HG03103 (cell line): ENCODE results near the gene CLCA1.

Experiments
- ATAC-seq: cut with Tn5 transposase; IDR thresholded peaks from one replicate; pipeline ENCODE4 v1.9.1; 2021; ENCODE audit warnings: low read depth; ENCODE audit not compliant: unreplicated experiment

The CLCA1 gene, protein sequence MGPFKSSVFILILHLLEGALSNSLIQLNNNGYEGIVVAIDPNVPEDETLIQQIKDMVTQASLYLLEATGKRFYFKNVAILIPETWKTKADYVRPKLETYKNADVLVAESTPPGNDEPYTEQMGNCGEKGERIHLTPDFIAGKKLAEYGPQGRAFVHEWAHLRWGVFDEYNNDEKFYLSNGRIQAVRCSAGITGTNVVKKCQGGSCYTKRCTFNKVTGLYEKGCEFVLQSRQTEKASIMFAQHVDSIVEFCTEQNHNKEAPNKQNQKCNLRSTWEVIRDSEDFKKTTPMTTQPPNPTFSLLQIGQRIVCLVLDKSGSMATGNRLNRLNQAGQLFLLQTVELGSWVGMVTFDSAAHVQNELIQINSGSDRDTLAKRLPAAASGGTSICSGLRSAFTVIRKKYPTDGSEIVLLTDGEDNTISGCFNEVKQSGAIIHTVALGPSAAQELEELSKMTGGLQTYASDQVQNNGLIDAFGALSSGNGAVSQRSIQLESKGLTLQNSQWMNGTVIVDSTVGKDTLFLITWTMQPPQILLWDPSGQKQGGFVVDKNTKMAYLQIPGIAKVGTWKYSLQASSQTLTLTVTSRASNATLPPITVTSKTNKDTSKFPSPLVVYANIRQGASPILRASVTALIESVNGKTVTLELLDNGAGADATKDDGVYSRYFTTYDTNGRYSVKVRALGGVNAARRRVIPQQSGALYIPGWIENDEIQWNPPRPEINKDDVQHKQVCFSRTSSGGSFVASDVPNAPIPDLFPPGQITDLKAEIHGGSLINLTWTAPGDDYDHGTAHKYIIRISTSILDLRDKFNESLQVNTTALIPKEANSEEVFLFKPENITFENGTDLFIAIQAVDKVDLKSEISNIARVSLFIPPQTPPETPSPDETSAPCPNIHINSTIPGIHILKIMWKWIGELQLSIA

GRCh38 chr1:86468501-86468977 is at the start of gene CLCA1:
TSS of gene CLCA1 (plus strand) at chr1:86468927. CDS start at chr1:86468972, 45 bp downstream.
- no peak for ATAC-seq

- ATAC-seq, result peak; percentile 78
Measured at GRCh38 chr1:86419277-86419903, 49.3 kb upstream of the CLCA1 start.

DNA sequence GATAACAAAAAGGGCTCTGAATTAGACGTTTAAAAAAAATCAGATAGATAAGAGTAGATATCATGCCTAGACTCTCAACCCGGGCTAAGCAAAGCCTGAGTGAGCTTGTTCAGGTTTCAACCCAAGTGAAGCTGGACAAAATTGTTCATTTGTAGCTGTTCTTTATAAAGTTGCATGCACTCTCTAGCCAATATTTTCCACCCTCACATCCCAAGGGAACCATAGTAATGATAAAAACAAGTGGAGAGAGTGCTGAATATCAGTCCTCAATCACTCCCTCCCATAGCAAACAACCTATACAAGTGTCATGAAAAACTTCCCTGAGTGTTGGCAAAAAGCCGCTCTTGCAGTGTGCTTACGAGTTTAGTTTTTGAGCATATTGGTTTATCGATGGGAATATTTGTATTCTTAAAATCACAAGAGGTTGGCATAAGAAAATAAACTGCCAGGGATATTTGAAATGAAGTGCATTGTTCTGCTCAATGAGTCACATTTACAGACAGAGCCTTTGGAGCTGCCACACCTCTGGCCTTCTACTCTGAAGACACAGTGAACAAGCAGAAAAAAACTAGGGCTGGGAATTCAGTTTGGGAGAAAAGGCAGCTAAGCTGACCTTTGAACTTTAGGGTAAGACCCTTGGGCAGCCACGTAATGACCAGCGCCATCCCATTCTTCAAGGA is 47.0 kb upstream of the CLCA1 start:
- ATAC-seq, result no peak

- no peak for ATAC-seq
Measured at GRCh38 chr1:86423473-86423872, 45.3 kb upstream of the CLCA1 start.

DNA sequence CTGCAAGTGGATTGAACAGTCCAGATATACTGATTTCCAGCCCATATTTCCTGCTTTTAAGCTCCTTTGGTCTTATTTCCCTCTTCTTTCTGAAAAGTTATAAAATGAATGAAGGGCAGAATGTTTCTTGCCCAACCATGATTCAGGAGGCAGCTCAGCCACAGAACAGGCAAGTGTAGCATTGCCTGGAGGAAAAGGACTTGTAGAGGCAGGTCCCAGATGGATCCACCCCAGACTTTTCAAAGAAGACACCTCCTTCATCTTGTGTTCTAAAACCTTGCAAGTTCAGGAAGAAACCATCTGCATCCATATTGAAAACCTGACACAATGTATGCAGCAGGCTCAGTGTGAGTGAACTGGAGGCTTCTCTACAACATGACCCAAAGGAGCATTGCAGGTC is 44.9 kb upstream of the CLCA1 start, which contains the start of gene CLCA2:
Gene CLCA2, plus strand, starts transcription at position 299 of the 400 bp plus-strand sequence. Its CDS starts 77 bp downstream, at position 376.
- no peak for ATAC-seq

GRCh38 chr1:86429122-86429725 is 39.5 kb upstream of the CLCA1 start:
- no peak for ATAC-seq

DNA sequence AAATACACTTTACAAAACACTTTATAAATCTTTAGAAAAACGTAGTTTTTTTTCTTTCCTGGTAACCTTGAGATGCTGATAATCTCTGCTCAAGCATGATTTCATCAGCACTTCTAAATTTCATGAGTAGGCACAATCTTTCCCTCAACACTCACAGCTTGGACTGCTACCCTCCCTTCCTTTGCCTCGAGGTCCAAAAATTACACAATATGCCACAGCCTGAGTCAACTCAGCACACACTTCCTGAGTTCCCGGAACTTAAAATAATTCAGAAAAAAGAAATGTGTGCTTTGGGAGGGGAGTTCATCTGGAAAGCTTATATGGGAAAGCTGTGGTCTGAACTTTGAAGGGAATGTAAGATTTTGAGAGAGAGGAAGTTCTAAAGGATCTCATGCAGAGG is 38.9 kb upstream of the CLCA1 start:
- no peak for ATAC-seq

- no peak for ATAC-seq
Measured at GRCh38 chr1:86430376-86430775, 38.4 kb upstream of the CLCA1 start.

- no peak for ATAC-seq
Measured at GRCh38 chr1:86434059-86434458, 34.7 kb upstream of the CLCA1 start.

DNA sequence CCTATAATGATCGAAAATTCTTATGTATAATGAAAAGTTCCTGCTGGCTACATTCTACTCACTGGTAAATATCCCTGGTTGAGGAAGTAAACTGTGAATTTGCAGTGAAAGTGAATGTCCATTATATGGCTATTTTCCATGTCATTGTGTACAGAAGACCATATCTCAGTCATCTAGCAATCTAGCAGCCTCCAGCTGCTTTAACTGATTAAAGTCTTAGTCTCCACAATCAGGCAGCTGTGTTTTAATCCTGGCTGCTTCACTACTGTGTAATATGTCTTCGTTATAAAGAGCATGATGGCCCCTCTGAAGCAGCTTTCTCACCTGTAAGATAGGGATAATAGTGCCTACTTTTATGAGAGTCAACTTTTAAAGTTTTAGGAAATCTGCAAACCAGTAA is 33.4 kb upstream of the CLCA1 start:
- ATAC-seq, result no peak

GRCh38 chr1:86436041-86436440 is 32.7 kb upstream of the CLCA1 start:
- ATAC-seq, result no peak

GRCh38 chr1:86441581-86441980 is 27.1 kb upstream of the CLCA1 start:
- no peak for ATAC-seq

- ATAC-seq, result no peak
Measured at GRCh38 chr1:86441997-86442396, 26.7 kb upstream of the CLCA1 start.

- no peak for ATAC-seq
Measured at GRCh38 chr1:86445919-86446318, 22.8 kb upstream of the CLCA1 start.

DNA sequence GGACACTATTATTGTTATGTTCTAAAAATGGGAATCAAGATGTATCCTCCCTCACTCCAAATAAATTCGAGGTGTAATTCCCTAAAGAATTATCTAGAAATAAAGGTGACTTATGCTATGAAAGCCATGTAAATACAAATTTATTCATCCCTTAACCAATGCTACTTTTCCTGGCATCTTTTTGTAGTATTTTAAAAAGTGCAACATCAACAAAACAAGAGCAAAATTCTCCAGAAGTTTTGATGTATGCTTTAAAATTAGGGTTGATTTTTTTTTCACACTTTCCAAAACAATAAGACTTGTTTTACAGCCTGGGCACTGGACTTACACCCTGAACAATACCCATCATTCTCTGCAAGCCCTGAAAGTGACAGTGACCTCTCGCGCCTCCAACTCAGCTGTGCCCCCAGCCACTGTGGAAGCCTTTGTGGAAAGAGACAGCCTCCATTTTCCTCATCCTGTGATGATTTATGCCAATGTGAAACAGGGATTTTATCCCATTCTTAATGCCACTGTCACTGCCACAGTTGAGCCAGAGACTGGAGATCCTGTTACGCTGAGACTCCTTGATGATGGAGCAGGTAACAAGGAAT is 21.4 kb upstream of the CLCA1 start:
- ATAC-seq, result no peak

- ATAC-seq, result no peak
Measured at GRCh38 chr1:86448670-86449069, 20.1 kb upstream of the CLCA1 start.

DNA sequence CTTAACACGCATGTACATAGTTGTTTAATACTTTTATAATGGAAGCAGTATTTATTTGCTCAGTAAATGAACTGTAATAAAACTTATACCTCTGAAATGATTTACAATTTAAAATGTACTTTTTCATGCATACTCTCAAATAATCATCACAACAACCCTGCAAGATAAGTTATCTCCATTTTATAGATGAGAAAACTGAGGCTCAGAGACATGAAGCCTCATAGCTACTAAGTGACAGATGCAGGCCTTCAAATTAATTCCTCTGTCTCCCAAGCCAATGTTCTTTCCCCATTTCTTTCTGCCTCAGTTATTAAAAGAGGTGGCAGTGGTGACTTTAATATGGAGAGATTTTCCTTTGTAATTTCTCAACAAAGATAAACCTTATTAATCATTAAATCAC is 19.6 kb upstream of the CLCA1 start:
- no peak for ATAC-seq

- ATAC-seq, result no peak
Measured at GRCh38 chr1:86450847-86451246, 17.9 kb upstream of the CLCA1 start.

DNA sequence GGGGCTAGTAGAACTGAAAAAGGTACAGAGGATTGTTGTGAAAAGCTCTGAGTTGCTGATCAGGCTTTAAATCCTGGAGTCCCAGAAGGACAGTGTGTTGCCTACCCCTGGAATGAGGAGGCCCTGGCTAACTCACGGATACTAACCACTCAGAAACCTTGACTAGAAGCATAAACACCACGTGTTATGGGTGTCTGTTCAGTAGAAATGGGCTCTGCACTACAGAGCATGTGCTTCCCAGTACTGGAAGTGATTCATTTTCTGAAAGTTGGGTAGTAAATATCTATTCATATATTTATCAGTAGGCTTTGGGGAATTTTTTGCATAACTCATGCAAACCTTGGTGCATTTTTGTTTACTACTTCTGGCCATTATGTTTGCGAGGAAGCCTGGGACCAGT is 15.1 kb upstream of the CLCA1 start:
- no peak for ATAC-seq

DNA sequence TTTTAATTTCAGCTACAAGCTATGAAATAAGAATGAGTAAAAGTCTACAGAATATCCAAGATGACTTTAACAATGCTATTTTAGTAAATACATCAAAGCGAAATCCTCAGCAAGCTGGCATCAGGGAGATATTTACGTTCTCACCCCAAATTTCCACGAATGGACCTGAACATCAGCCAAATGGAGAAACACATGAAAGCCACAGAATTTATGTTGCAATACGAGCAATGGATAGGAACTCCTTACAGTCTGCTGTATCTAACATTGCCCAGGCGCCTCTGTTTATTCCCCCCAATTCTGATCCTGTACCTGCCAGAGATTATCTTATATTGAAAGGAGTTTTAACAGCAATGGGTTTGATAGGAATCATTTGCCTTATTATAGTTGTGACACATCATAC is 13.7 kb upstream of the CLCA1 start:
- no peak for ATAC-seq
